ENCODE data around the gene PDZRN4. TPM values are rescaled to one million over a fixed set of nuclear protein-coding genes. Genes with fewer than 3 reads are reported as not detected.

PDZRN4 gene
- total RNA-seq, 4 donors from 2014 or later = 22.8 to 197 (median 176) TPM

GRCh38 chr12:41514907-41515306 lies 326.8 kb downstream of the PDZRN4 start:
- H3K9me3 ChIP-seq = no peaks in the 10 kb centered on the region
- no peaks in the 10 kb centered on the region for H3K27me3 ChIP-seq
- no peaks in the 10 kb centered on the region for H3K36me3 ChIP-seq
- TF ChIP-seq POLR2A (IDR thresholded peaks at IDR 0.05) = no peak
- no peak for DNase-seq (ENCODE audit: low spot score in 2 of 2)
- WGBS, 2 donors = 81 to 95% methylated on average over 3 of the region's 3 CpGs
- H3K4me3 ChIP-seq = no peak overlapping the region
- H3K27ac ChIP-seq = no peak overlapping the region
- no peaks in the 10 kb centered on the region for H3K4me1 ChIP-seq

GRCh38 chr12:41515953-41516352 lies 327.8 kb downstream of the PDZRN4 start:
- Histone ChIP-seq H3K27ac (no peak overlapping the region), H3K4me3 (no peak overlapping the region), H3K4me1 (no peaks in the 10 kb centered on the region), H3K9me3 (no peaks in the 10 kb centered on the region), H3K27me3 (no peaks in the 10 kb centered on the region), H3K36me3 (no peaks in the 10 kb centered on the region)
- WGBS, 2 donors = 58 to 61% methylated on average over 3 of the region's 3 CpGs
- TF ChIP-seq POLR2A (IDR thresholded peaks at IDR 0.05) (no peak), EP300 (IDR thresholded peaks at IDR 0.05) (no peak), CTCF (IDR thresholded peaks at IDR 0.05) (no peak)
- DNase-seq (ENCODE audit: low spot score in 2 of 2) = no peak

- Histone ChIP-seq H3K4me1 (peaks cover 0 to 16% (median 0%) of the 10 kb centered on the region in 4 donors), H3K27me3 (no peaks in the 10 kb centered on the region), H3K4me3 (no peak overlapping the region), H3K36me3 (no peaks in the 10 kb centered on the region), H3K9me3 (no peaks in the 10 kb centered on the region), H3K27ac (no peak overlapping the region)
- WGBS, 2 donors = 84 to 91% methylated on average over 3 of the region's 3 CpGs
- DNase-seq (ENCODE audit: low spot score in 2 of 2) = no peak
- no peak for TF ChIP-seq EP300 (IDR thresholded peaks at IDR 0.05)
These were observed 332.7 kb downstream of the PDZRN4 start for GRCh38 chr12:41520869-41521268.

GRCh38 chr12:41521872-41522379 lies 333.8 kb downstream of the PDZRN4 start:
- no peak for DNase-seq (ENCODE audit: low spot score in 2 of 2)
- peak overlapping the region in 2 of 4 donors; percentile 7 for H3K4me3 ChIP-seq
- TF ChIP-seq CTCF (IDR thresholded peaks at IDR 0.05) (no peak), EP300 (IDR thresholded peaks at IDR 0.05) (no peak), POLR2A (IDR thresholded peaks at IDR 0.05) (no peak)
- H3K9me3 ChIP-seq = no peaks in the 10 kb centered on the region
- 6 to 19% methylated on average over 1 of the region's 1 CpG for WGBS, 2 donors
- H3K27ac ChIP-seq = peak overlapping the region in 1 of 4 donors; percentile 46
- no peaks in the 10 kb centered on the region for H3K27me3 ChIP-seq
- H3K36me3 ChIP-seq = no peaks in the 10 kb centered on the region
- peaks cover 0 to 16% (median 0%) of the 10 kb centered on the region in 4 donors for H3K4me1 ChIP-seq

- TF ChIP-seq CTCF (IDR thresholded peaks at IDR 0.05) (no peak), EP300 (IDR thresholded peaks at IDR 0.05) (no peak), POLR2A (IDR thresholded peaks at IDR 0.05) (no peak)
- DNase-seq (ENCODE audit: low spot score in 2 of 2) = no peak
- no peak overlapping the region for H3K27ac ChIP-seq
- H3K9me3 ChIP-seq = no peaks in the 10 kb centered on the region
- 82 to 85% methylated on average over 2 of the region's 2 CpGs for WGBS, 2 donors
- no peaks in the 10 kb centered on the region for H3K27me3 ChIP-seq
- no peak overlapping the region for H3K4me3 ChIP-seq
- H3K36me3 ChIP-seq = no peaks in the 10 kb centered on the region
- H3K4me1 ChIP-seq = peaks cover 0 to 5% (median 0%) of the 10 kb centered on the region in 4 donors
These were observed 338.9 kb downstream of the PDZRN4 start for GRCh38 chr12:41527062-41527461.

- WGBS, 2 donors = 75 to 81% methylated on average over 4 of the region's 4 CpGs
- Histone ChIP-seq H3K9me3 (no peaks in the 10 kb centered on the region), H3K27ac (no peak overlapping the region), H3K4me1 (no peaks in the 10 kb centered on the region), H3K4me3 (no peak overlapping the region), H3K36me3 (no peaks in the 10 kb centered on the region), H3K27me3 (no peaks in the 10 kb centered on the region)
- no peak for DNase-seq (ENCODE audit: low spot score in 2 of 2)
- TF ChIP-seq CTCF (IDR thresholded peaks at IDR 0.05) = no peak
- TF ChIP-seq EP300 (IDR thresholded peaks at IDR 0.05) = no peak
- TF ChIP-seq POLR2A (IDR thresholded peaks at IDR 0.05) = no peak
These were observed 339.5 kb downstream of the PDZRN4 start for GRCh38 chr12:41527534-41528116.

Measured in tibial nerve (tissue), 4 donors.